ENCODE measurements around the gene NEK10. TPM values are rescaled to one million over a fixed set of nuclear protein-coding genes. Genes with fewer than 3 reads are reported as not detected.

The NEK10 gene
- total RNA-seq, 1 experiment from 2014 or later = 0.66 TPM

GRCh38 chr3:27415202-27415601 is 46.0 kb upstream of the NEK10 start:
- no peaks in the 10 kb centered on the region for H3K4me1 ChIP-seq (ENCODE audit: insufficient read depth, low read length)
- H2AFZ ChIP-seq (ENCODE audit: low read length) = no peak overlapping the region
- no peaks in the 10 kb centered on the region for H3K9me3 ChIP-seq (ENCODE audit: control insufficient read depth, low read depth, low read length)
- H3K23ac ChIP-seq (ENCODE audit: insufficient read length, low read depth, low read length) = no peak overlapping the region
- H3K9me3 Mint-ChIP-seq = no peaks in the 10 kb centered on the region
- no peak for TF ChIP-seq CTCF (conservative IDR thresholded peaks at IDR 0.05)
- H3K27ac Mint-ChIP-seq = peak overlapping the region in 1 of 3 experiments; percentile 32; a peak in 2 of 7 replicates
- no peak overlapping the region for H3K27ac ChIP-seq (ENCODE audit: insufficient read length, low read depth, low read length)
- H2BK120ac ChIP-seq (ENCODE audit: low read depth, low read length, poor library complexity, severe bottlenecking) = no peak overlapping the region
- peaks cover 9% of the 10 kb centered on the region in 2 experiments; a peak in 3 of 4 replicates for H3K4me1 Mint-ChIP-seq
- H4K91ac ChIP-seq (ENCODE audit: insufficient read length, low read depth, low read length) = no peak overlapping the region
- no peak overlapping the region for H3K9ac ChIP-seq (ENCODE audit: extremely low read depth, insufficient read length, low read length)
- H3K79me1 ChIP-seq (ENCODE audit: insufficient read depth, low read depth, low read length, poor library complexity, severe bottlenecking) = no peaks in the 10 kb centered on the region
- no peak overlapping the region for H2BK5ac ChIP-seq (ENCODE audit: insufficient read length, low read length)
- H3K14ac ChIP-seq (ENCODE audit: insufficient read depth, low read length) = no peak overlapping the region
- H2AK5ac ChIP-seq (ENCODE audit: insufficient read length, low read length) = no peak overlapping the region
- no peaks in the 10 kb centered on the region for H3K79me2 ChIP-seq (ENCODE audit: insufficient read depth, low read length)
- DNase-seq = no peak
- H3K4ac ChIP-seq (ENCODE audit: low read depth, low read length) = no peak overlapping the region
- H3K27me3 ChIP-seq (ENCODE audit: insufficient read depth, low read length) = no peaks in the 10 kb centered on the region
- H2BK15ac ChIP-seq (ENCODE audit: low read depth, low read length) = no peak overlapping the region
- no peaks in the 10 kb centered on the region for H4K20me1 ChIP-seq (ENCODE audit: control insufficient read depth, insufficient read depth, insufficient read length)
- H4K5ac ChIP-seq (ENCODE audit: insufficient read length, low read depth, low read length) = no peak overlapping the region
- no peak overlapping the region for H3K4me3 Mint-ChIP-seq
- no peak overlapping the region for H2BK20ac ChIP-seq (ENCODE audit: low read depth, low read length, poor library complexity, severe bottlenecking)
- H4K8ac ChIP-seq (replicated peaks; ENCODE audit: insufficient read length, low read depth, low read length) = no peak overlapping the region
- H3K4me2 ChIP-seq (ENCODE audit: insufficient read depth, insufficient read length, low read length) = no peak overlapping the region
- peaks cover 24 to 61% (median 46%) of the 10 kb centered on the region in 3 experiments; a peak in 6 of 7 replicates for H3K36me3 Mint-ChIP-seq (ENCODE audit: insufficient read depth in 1 of 3, low read depth in 3 of 3)
- no CpG with 5 or more reads among the region's 1 CpG for WGBS (ENCODE audit: extremely low coverage, insufficient read length, low lambda C conversion rate)
- no peak overlapping the region for H3T11ph ChIP-seq (ENCODE audit: low read length)
- no peaks in the 10 kb centered on the region for H3K23me2 ChIP-seq (ENCODE audit: insufficient read length, low read depth, low read length, poor library complexity, severe bottlenecking)
- no peak overlapping the region for H3K56ac ChIP-seq (ENCODE audit: insufficient read length, low read depth, low read length)
- no peaks in the 10 kb centered on the region for H3K27me3 Mint-ChIP-seq (ENCODE audit: low read depth)
- H2BK12ac ChIP-seq (ENCODE audit: insufficient read length, low read depth, low read length) = no peak overlapping the region
- H3K18ac ChIP-seq (ENCODE audit: insufficient read length, low read depth, low read length) = no peak overlapping the region

Data from H9 (cell line).